Fibroblast of skin of back (primary cell): Measurements from ENCODE around the gene RHOXF2. TPM values are rescaled to one million over a fixed set of nuclear protein-coding genes. Genes with fewer than 3 reads are reported as not detected.
"Not testable (repeated sequence)": the region's sequence is repeated elsewhere in the genome, so short reads cannot be mapped to it uniquely, and the experiment has no call there.

Experiments used
- DNase-seq: peaks from one replicate; pipeline ENCODE4 v3.0.0-alpha.2; 2013
- polyA plus RNA-seq, 2 experiments: library from polyadenylated mRNA; unstranded; fragments of 120-200 nt; gene quantifications; one replicate each; pipeline ENCODE4 v1.2.1, GENCODE V29; 2013; ENCODE audit not compliant: insufficient read length in 2 of 2

The RHOXF2 gene
- not detected for polyA plus RNA-seq (2013, experiment 1 of 2; ENCODE audit: insufficient read length)
- not detected for polyA plus RNA-seq (2013, experiment 2 of 2; ENCODE audit: insufficient read length)

- not testable (repeated sequence) for DNase-seq
Observed at GRCh38 chrX:120158313-120158712, at the start of gene RHOXF2. Gene RHOXF2, plus strand, starts transcription at chrX:120158613. Its CDS starts 138 bp downstream, at chrX:120158751.

GRCh38 chrX:120109378-120109777 lies 49.0 kb upstream of the RHOXF2 start:
- DNase-seq: no peak

- DNase-seq: no peak
Observed at GRCh38 chrX:120111611-120112010, 46.8 kb upstream of the RHOXF2 start.

- no peak for DNase-seq
Observed at GRCh38 chrX:120115438-120115963, 42.9 kb upstream of the RHOXF2 start, which contains the start of gene RHOXF1. Gene RHOXF1, minus strand, starts transcription at chrX:120115913. Its CDS starts 51 bp downstream, at chrX:120115862.

GRCh38 chrX:120120223-120120622 lies 38.2 kb upstream of the RHOXF2 start:
- DNase-seq: peak; percentile 0

- DNase-seq: no peak
Observed at GRCh38 chrX:120125444-120125843, 33.0 kb upstream of the RHOXF2 start.

GRCh38 chrX:120128306-120128846 lies 30.0 kb upstream of the RHOXF2 start:
- DNase-seq: not testable (repeated sequence)

GRCh38 chrX:120136128-120136527 lies 22.3 kb upstream of the RHOXF2 start:
- DNase-seq: no peak

- DNase-seq: no peak
Observed at GRCh38 chrX:120136840-120137239, 21.6 kb upstream of the RHOXF2 start.

GRCh38 chrX:120137439-120137838 lies 21.0 kb upstream of the RHOXF2 start:
- no peak for DNase-seq

GRCh38 chrX:120140293-120140981 lies 18.0 kb upstream of the RHOXF2 start:
- DNase-seq: no peak

- DNase-seq: no peak
Observed at GRCh38 chrX:120144178-120144844, 14.1 kb upstream of the RHOXF2 start.

- DNase-seq: no peak
Observed at GRCh38 chrX:120145295-120145925, 13.0 kb upstream of the RHOXF2 start.

GRCh38 chrX:120146323-120146722 lies 12.1 kb upstream of the RHOXF2 start:
- not testable (repeated sequence) for DNase-seq

GRCh38 chrX:120147537-120147936 lies 10.9 kb upstream of the RHOXF2 start:
- no peak for DNase-seq

GRCh38 chrX:120150109-120150744 lies 8.2 kb upstream of the RHOXF2 start:
- not testable (repeated sequence) for DNase-seq

GRCh38 chrX:120159086-120159485 lies 673 bp downstream of the RHOXF2 start:
- not testable (repeated sequence) for DNase-seq

- not testable (repeated sequence) for DNase-seq
Observed at GRCh38 chrX:120193254-120193653, 34.8 kb downstream of the RHOXF2 start.

GRCh38 chrX:120193720-120194119 lies 35.3 kb downstream of the RHOXF2 start:
- DNase-seq: not testable (repeated sequence)

- not testable (repeated sequence) for DNase-seq
Observed at GRCh38 chrX:120195786-120196185, 37.4 kb downstream of the RHOXF2 start.

- DNase-seq: not testable (repeated sequence)
Observed at GRCh38 chrX:120196626-120197283, 38.3 kb downstream of the RHOXF2 start.

GRCh38 chrX:120200851-120201250 lies 42.4 kb downstream of the RHOXF2 start:
- DNase-seq: no peak
